Measurements from ENCODE around the gene GDF10. TPM values are rescaled to one million over a fixed set of nuclear protein-coding genes. Genes with fewer than 3 reads are reported as not detected.

The GDF10 gene
- total and polyA plus RNA-seq, 12 donors = 0.10 to 1.6 (median 0.42) TPM

GRCh38 chr10:47312663-47312995 is 12.6 kb downstream of the GDF10 start:
- DNase-seq (no peak), ATAC-seq (no peak)
- TF ChIP-seq CTCF (IDR thresholded peaks at IDR 0.05) = no peak
- no peaks in the 10 kb centered on the region for H3K36me3 ChIP-seq
- H3K27me3 ChIP-seq = peaks cover 0 to 20% (median 6%) of the 10 kb centered on the region in 7 donors
- intact Hi-C loops (cut with DNase I) = loop anchor here in 9 of 10 donors (1.0 to 5.0 kb wide), 6 partner anchors 265 to 288 kb away; no protein-coding TSS in a partner anchor
- no peak overlapping the region for H3K4me3 ChIP-seq
- WGBS, 2 donors = 81 to 84% methylated on average over 7 of the region's 7 CpGs
- no peak overlapping the region for H3K27ac ChIP-seq
- no peaks in the 10 kb centered on the region for H3K9me3 ChIP-seq
- H3K4me1 ChIP-seq = peaks cover 0 to 13% (median 4%) of the 10 kb centered on the region in 9 donors

- no peak for TF ChIP-seq CTCF (IDR thresholded peaks at IDR 0.05)
- Histone ChIP-seq H3K36me3 (no peaks in the 10 kb centered on the region), H3K4me3 (no peak overlapping the region), H3K9me3 (no peaks in the 10 kb centered on the region), H3K27ac (no peak overlapping the region), H3K27me3 (peaks cover 0 to 9% (median 6%) of the 10 kb centered on the region in 7 donors), H3K4me1 (peaks cover 0 to 13% (median 4%) of the 10 kb centered on the region in 9 donors)
- intact Hi-C loops (cut with DNase I) = loop anchor here in 5 of 10 donors (2.0 to 5.0 kb wide), 3 partner anchors 267 to 287 kb away; no protein-coding TSS in a partner anchor
- ATAC-seq (no peak), DNase-seq (no peak)
- 69 to 85% methylated on average over 9 of the region's 9 CpGs for WGBS, 2 donors
Observed at GRCh38 chr10:47314416-47314970, 14.5 kb downstream of the GDF10 start.

- H3K27me3 ChIP-seq = peaks cover 0 to 7% (median 0%) of the 10 kb centered on the region in 7 donors
- intact Hi-C loops (cut with DNase I) = loop anchor here in 1 of 10 donors (2.0 kb wide), 1 partner anchor 269 kb away; no protein-coding TSS in a partner anchor
- DNase-seq = no peak
Observed at GRCh38 chr10:47315421-47315820, 15.4 kb downstream of the GDF10 start.

GRCh38 chr10:47316131-47316530 is 16.1 kb downstream of the GDF10 start:
- DNase-seq (no peak), ATAC-seq (no peak)
- Histone ChIP-seq H3K27ac (no peak overlapping the region), H3K27me3 (peaks cover 0 to 4% (median 0%) of the 10 kb centered on the region in 7 donors), H3K4me1 (peaks cover 0 to 9% (median 4%) of the 10 kb centered on the region in 9 donors), H3K9me3 (no peaks in the 10 kb centered on the region), H3K36me3 (no peaks in the 10 kb centered on the region), H3K4me3 (no peak overlapping the region)
- no peak for TF ChIP-seq CTCF (IDR thresholded peaks at IDR 0.05)
- intact Hi-C loops (cut with DNase I) = no loop called here
- 86 to 91% methylated on average over 5 of the region's 5 CpGs for WGBS, 2 donors

More at GRCh38 chr10:47315421-47315820, 15.4 kb downstream of the GDF10 start:
- H3K9me3 ChIP-seq = no peaks in the 10 kb centered on the region
- no peak for ATAC-seq
- H3K4me3 ChIP-seq = no peak overlapping the region
- H3K4me1 ChIP-seq = peaks cover 0 to 13% (median 4%) of the 10 kb centered on the region in 9 donors
- 88 to 89% methylated on average over 2 of the region's 2 CpGs for WGBS, 2 donors
- H3K36me3 ChIP-seq = no peaks in the 10 kb centered on the region
- no peak for TF ChIP-seq CTCF (IDR thresholded peaks at IDR 0.05)
- H3K27ac ChIP-seq = no peak overlapping the region
